H1 (cell line): ENCODE measurements around the gene EHBP1. TPM values are rescaled to one million over a fixed set of nuclear protein-coding genes. Genes with fewer than 3 reads are reported as not detected.

Experiments used
- CTCF ChIA-PET: fragments of 300-600 bp; sonication (Branson Sonifier 250); formaldehyde crosslinking; loops from one replicate; lab custom pipeline; 2021; ENCODE audit not compliant: partially characterized antibody; lab: Charles Lee
- POLR2A ChIA-PET: fragments of 300-600 bp; sonication (Branson Sonifier 250); formaldehyde crosslinking; loops from one replicate; lab custom pipeline; 2021; ENCODE audit warnings: inconsistent platforms; ENCODE audit not compliant: partially characterized antibody; lab: Charles Lee
- DNase-seq, 2 experiments: peaks; one replicate each; pipeline versions ENCODE4 v3.0.0 to v3.0.0-alpha.2; 2010 to 2022; ENCODE audit warnings: low spot score in 2 of 2, low read depth in 1 of 2, mixed read lengths in 1 of 2
- FAIRE-seq: peaks from 2 replicates; lab custom pipeline; 2011; peaks lifted over from hg19 to GRCh38; lab: Jason Lieb, UNC
- H2AFZ ChIP-seq: 2 replicates; pipeline ENCODE4 v1.8.1; 2012; ENCODE audit warnings: low read length, inconsistent platforms
- H2AK5ac ChIP-seq: 2 replicates; pipeline ENCODE4 v1.6.1; 2013; ENCODE audit warnings: low read depth, low read length
- H2BK120ac ChIP-seq: replicated peaks from 2 replicates; pipeline ENCODE3; 2013; ENCODE audit warnings: low read depth, low read length, inconsistent platforms
- H2BK12ac ChIP-seq: 2 replicates; pipeline ENCODE4 v1.6.1; 2013; ENCODE audit warnings: low read depth, low read length
- H2BK15ac ChIP-seq: 2 replicates; pipeline ENCODE4 v1.6.1; 2013; ENCODE audit warnings: low read length
- H2BK20ac ChIP-seq: 2 replicates; pipeline ENCODE4 v1.6.1; 2013; ENCODE audit warnings: low read length
- H2BK5ac ChIP-seq: 2 replicates; pipeline ENCODE4 v1.6.1; 2013; ENCODE audit warnings: low read depth, low read length
- H3K14ac ChIP-seq: 2 replicates; pipeline ENCODE4 v1.6.1; 2013; ENCODE audit warnings: inconsistent platforms; ENCODE audit not compliant: insufficient read length
- H3K18ac ChIP-seq: 2 replicates; pipeline ENCODE4 v1.6.1; 2013; ENCODE audit warnings: low read length; ENCODE audit errors: extremely low read depth
- H3K23ac ChIP-seq: 2 replicates; pipeline ENCODE4 v1.6.1; 2013; ENCODE audit warnings: inconsistent platforms; ENCODE audit not compliant: insufficient read length
- H3K23me2 ChIP-seq: 2 replicates; pipeline ENCODE4 v1.6.1; 2013; ENCODE audit warnings: low read depth, low read length
- H3K27ac ChIP-seq: 2 replicates; pipeline ENCODE4 v1.6.1; 2011; ENCODE audit warnings: low read depth, low read length, inconsistent platforms
- H3K27me3 ChIP-seq, 4 experiments: replicated peaks in 1 of 4; 1 replicate in 1 of 4; 2 replicates in 3 of 4; pipeline versions ENCODE4 v1.6.1 to v1.8.1; 2011 to 2013; ENCODE audit warnings: low read length in 3 of 4, mild to moderate bottlenecking in 3 of 4, inconsistent platforms in 2 of 4, mixed read lengths in 2 of 4, moderate library complexity in 1 of 4; ENCODE audit not compliant: control insufficient read depth in 3 of 4, insufficient read depth in 3 of 4; ENCODE audit errors: extremely low read depth in 1 of 4
- H3K36me3 ChIP-seq, 4 experiments: 2 replicates each; pipeline versions ENCODE4 v1.6.1 to v1.8.1; 2011 to 2013; ENCODE audit warnings: mild to moderate bottlenecking in 4 of 4, low read length in 3 of 4, moderate library complexity in 2 of 4, control low read depth in 1 of 4, inconsistent platforms in 1 of 4; ENCODE audit not compliant: insufficient read depth in 4 of 4, control insufficient read depth in 2 of 4
- H3K4ac ChIP-seq: replicated peaks from 2 replicates; pipeline ENCODE3; 2013; ENCODE audit warnings: low read length, low read depth, mixed read lengths, inconsistent platforms; ENCODE audit not compliant: insufficient read length
- H3K4me1 ChIP-seq, 4 experiments: replicated peaks in 1 of 4; 1 replicate in 1 of 4; 2 replicates in 3 of 4; pipeline versions ENCODE4 v1.6.1 to v1.8.1; 2011 to 2013; ENCODE audit warnings: low read length in 3 of 4, inconsistent platforms in 2 of 4, mixed read lengths in 1 of 4; ENCODE audit not compliant: insufficient read depth in 4 of 4, control insufficient read depth in 3 of 4
- H3K4me2 ChIP-seq, 2 experiments: 2 replicates each; pipeline versions ENCODE4 v1.6.1 to v1.8.1; 2011 to 2013; ENCODE audit warnings: low read depth in 2 of 2, low read length in 2 of 2, control low read depth in 1 of 2, inconsistent platforms in 1 of 2, mild to moderate bottlenecking in 1 of 2; ENCODE audit not compliant: insufficient read depth in 1 of 2
- H3K4me3 ChIP-seq, 4 experiments: fragments of 200-600, 300-600 bp in 1 of 4; sonication (generic), shearing (Covaris generic), sonication (Bioruptor Twin) in 1 of 4; 2 replicates each; pipeline versions ENCODE4 v1.5.1 to v1.8.1; 2011 to 2016; ENCODE audit warnings: low read length in 4 of 4, low read depth in 3 of 4, control low read depth in 2 of 4, inconsistent platforms in 2 of 4, mild to moderate bottlenecking in 2 of 4, mixed read lengths in 1 of 4, moderate library complexity in 1 of 4; ENCODE audit not compliant: insufficient read depth in 2 of 4; ENCODE audit errors: extremely low read depth in 1 of 4
- H3K56ac ChIP-seq: replicated peaks from 2 replicates; pipeline ENCODE3; 2013; ENCODE audit warnings: low read depth, mild to moderate bottlenecking, mixed read lengths, low read length, inconsistent platforms; ENCODE audit not compliant: insufficient read length
- H3K79me1 ChIP-seq: 2 replicates; pipeline ENCODE4 v1.6.1; 2013; ENCODE audit warnings: low read depth, low read length, control low read depth
- H3K79me2 ChIP-seq, 2 experiments: 2 replicates each; pipeline versions ENCODE4 v1.6.1 to v1.8.1; 2012 to 2013; ENCODE audit warnings: low read length in 2 of 2, mild to moderate bottlenecking in 2 of 2, inconsistent platforms in 1 of 2; ENCODE audit not compliant: insufficient read depth in 2 of 2, control insufficient read depth in 1 of 2
- H3K9ac ChIP-seq, 4 experiments: replicated peaks in 1 of 4; 1 replicate in 1 of 4; 2 replicates in 3 of 4; pipeline versions ENCODE4 v1.6.1 to v1.8.1; 2011 to 2013; ENCODE audit warnings: low read depth in 3 of 4, low read length in 3 of 4, control low read depth in 2 of 4, mild to moderate bottlenecking in 2 of 4, moderate library complexity in 2 of 4, inconsistent platforms in 1 of 4; ENCODE audit errors: extremely low read depth in 1 of 4
- H3K9me3 ChIP-seq, 2 experiments: 2 replicates each; pipeline versions ENCODE4 v1.6.1 to v1.8.1; 2012 to 2013; ENCODE audit warnings: mild to moderate bottlenecking in 2 of 2, moderate library complexity in 2 of 2, control low read depth in 1 of 2, inconsistent platforms in 1 of 2, low read depth in 1 of 2, low read length in 1 of 2, mixed read lengths in 1 of 2; ENCODE audit not compliant: insufficient read depth in 2 of 2
- H4K20me1 ChIP-seq, 2 experiments: replicated peaks in 1 of 2; 2 replicates each; pipeline versions ENCODE3 to v1.8.1; 2011 to 2013; ENCODE audit warnings: inconsistent platforms in 2 of 2, low read length in 2 of 2, mild to moderate bottlenecking in 1 of 2; ENCODE audit not compliant: insufficient read depth in 2 of 2, control insufficient read depth in 1 of 2
- H4K5ac ChIP-seq: 2 replicates; pipeline ENCODE4 v1.6.1; 2013; ENCODE audit warnings: low read length, low read depth, mixed read lengths, inconsistent platforms; ENCODE audit not compliant: insufficient read length
- H4K8ac ChIP-seq: 2 replicates; pipeline ENCODE4 v1.8.0; 2013; ENCODE audit warnings: mild to moderate bottlenecking, moderate library complexity, low read length, inconsistent platforms; ENCODE audit not compliant: insufficient read depth; ENCODE audit errors: extremely low read depth
- H4K91ac ChIP-seq: replicated peaks from 2 replicates; pipeline ENCODE3; 2013; ENCODE audit warnings: low read length, mixed read lengths, inconsistent platforms; ENCODE audit not compliant: insufficient read length
- ATF2 ChIP-seq: IDR thresholded peaks from 2 replicates; pipeline ENCODE4 v1.6.1; 2012; ENCODE audit warnings: low read length, inconsistent platforms
- ATF3 ChIP-seq: IDR thresholded peaks from 2 replicates; pipeline ENCODE4 v1.6.1; 2011; ENCODE audit warnings: low read depth, mild to moderate bottlenecking, low read length; ENCODE audit not compliant: insufficient read depth
- CTBP2 ChIP-seq: IDR thresholded peaks from 2 replicates; pipeline ENCODE4 v1.7.0; 2011; ENCODE audit warnings: borderline replicate concordance, mild to moderate bottlenecking, moderate library complexity, mixed read lengths, low read length; ENCODE audit not compliant: insufficient read depth, insufficient read length
- EZH2 ChIP-seq: fragments of 200-600 bp; sonication (generic); IDR thresholded peaks from 2 replicates; pipeline ENCODE4 v1.7.1; 2012; ENCODE audit warnings: low read depth, mild to moderate bottlenecking, moderate library complexity, low read length, inconsistent platforms; ENCODE audit not compliant: severe bottlenecking
- GABPA ChIP-seq: IDR thresholded peaks from 2 replicates; pipeline ENCODE4 v1.6.1; 2011; ENCODE audit warnings: mild to moderate bottlenecking, low read length, moderate library complexity, borderline replicate concordance; ENCODE audit not compliant: insufficient read depth
- KDM5A ChIP-seq: fragments of 200-600 bp; IDR thresholded peaks from 2 replicates; pipeline ENCODE4 v1.7.1; 2012; ENCODE audit warnings: mild to moderate bottlenecking, low read length, inconsistent platforms, mixed read lengths
- MAFK ChIP-seq: IDR thresholded peaks from 2 replicates; pipeline ENCODE4 v1.6.1; 2012; ENCODE audit warnings: low read depth, mild to moderate bottlenecking, improper control_type of control experiment, low read length
- RBBP5 ChIP-seq: IDR thresholded peaks from 2 replicates; pipeline ENCODE4 v1.7.1; 2012; ENCODE audit warnings: low read depth, mild to moderate bottlenecking, inconsistent platforms, low read length, moderate library complexity, borderline replicate concordance
- SIRT6 ChIP-seq: IDR thresholded peaks from one replicate; pipeline ENCODE4 v1.7.1; 2012; ENCODE audit warnings: low read length, inconsistent platforms
- SIX5 ChIP-seq: IDR thresholded peaks from 2 replicates; pipeline ENCODE4 v1.6.1; 2011; ENCODE audit warnings: mild to moderate bottlenecking, low read depth, low read length
- WGBS, 2 experiments: shearing (Covaris generic) in 1 of 2; methylation state at CpG; one replicate each; pipeline versions ENCODE4 v1.1.6 to v1.1.7; 2013 to 2015; ENCODE audit warnings: low lambda C conversion rate in 2 of 2, mixed read lengths in 2 of 2, inconsistent platforms in 1 of 2, low coverage in 1 of 2, missing lambda C conversion rate in 1 of 2; ENCODE audit not compliant: insufficient replicate concordance in 2 of 2, insufficient coverage in 1 of 2, insufficient read length in 1 of 2; ENCODE audit errors: extremely low coverage in 1 of 2, missing lambda C conversion rate in 1 of 2; 5-methylcytosine and 5-hydroxymethylcytosine counted together
- polyA plus RNA-seq, 7 experiments: library from polyadenylated mRNA; depleted of rRNA in 3 of 7; stranded (reverse) in 5 of 7; unstranded in 2 of 7; fragments of >200 nt in 5 of 7; fragments of 200-250 nt in 2 of 7; gene quantifications; 1 replicate in 5 of 7; 2 replicates in 1 of 7; 4 replicates in 1 of 7; pipeline versions ENCODE4 v1.2.1 to v1.2.3, GENCODE V29; 2011 to 2013; ENCODE audit warnings: missing spikeins in 2 of 7, mixed read lengths in 2 of 7
- total RNA-seq: library from RNA; stranded (reverse); fragmentation: NEBNext Ultra II Directional; extraction: Animal tissue kit (Norgen Biotek cat#: 25700); gene quantifications from 2 replicates; pipeline ENCODE4 v1.2.1, GENCODE V29; 2021

Gene EHBP1
- total and polyA plus RNA-seq, 2 of the 8 experiments (the other 6 are each of a cell fraction or from before 2014, with no cell fraction given), result 12.0 to 64.1 TPM

- Histone ChIP-seq H3K23ac (no peak overlapping the region), H4K5ac (no peak overlapping the region), H3K9me3 (no peaks in the 10 kb centered on the region), H3K23me2 (peaks cover 4% of the 10 kb centered on the region; the same call in 1 of the 2 replicates), H2BK120ac (no peak overlapping the region), H2AFZ (no peak overlapping the region), H3K27ac (no peak overlapping the region), H3K4me3 (no peak overlapping the region), H3K4me2 (no peak overlapping the region), H2AK5ac (no peak overlapping the region), H4K8ac (no peak overlapping the region), H3K79me2 (no peaks in the 10 kb centered on the region), H3K18ac (no peak overlapping the region), H4K20me1 (no peaks in the 10 kb centered on the region), H3K9ac (no peak overlapping the region), H4K91ac (no peak overlapping the region), H3K4me1 (peaks cover 2 to 14% (median 8%) of the 10 kb centered on the region in 4 experiments), H2BK5ac (no peak overlapping the region), H3K56ac (no peak overlapping the region), H2BK15ac (no peak overlapping the region), H3K36me3 (no peaks in the 10 kb centered on the region), H2BK20ac (no peak overlapping the region), H3K79me1 (no peaks in the 10 kb centered on the region), H2BK12ac (no peak overlapping the region), H3K14ac (no peak overlapping the region), H3K4ac (no peak overlapping the region), H3K27me3 (peaks cover 0 to 5% (median 2%) of the 10 kb centered on the region in 4 experiments; a peak in 3 of 7 replicates)
- DNase-seq (no peak), FAIRE-seq (no peak)
- WGBS, 2 experiments, result 67% methylated on average over 1 of the region's 1 CpG; no CpG with 5 or more reads in 1 of the 2 experiments
- ChIA-PET CTCF (interaction anchor here (1.0 to 7.9 kb wide), 2 partner anchors 14 to 447 kb away, joined by 3 to 50 read pairs; no protein-coding TSS in a partner anchor), POLR2A (no interaction called here)
- TF ChIP-seq CTBP2 (no peak), KDM5A (no peak), EZH2 (no peak), MAFK (no peak), SIX5 (no peak), ATF2 (no peak), RBBP5 (no peak), ATF3 (no peak), GABPA (no peak), SIRT6 (no peak)
Measured at GRCh38 chr2:63040586-63040985, 335.1 kb downstream of the EHBP1 start.
